Stimulated activated CD8-positive, alpha-beta memory T cell treated with anti-CD3 and anti-CD28 coated beads, Interleukin-4, amount 100 ng/mL, for 24 hours (primary cell): ENCODE data around the gene GRK6.

Experiments
- DNase-seq: peaks from one replicate; pipeline ENCODE4 v3.0.0-alpha.2; 2020; ENCODE audit warnings: low read depth

The GRK6 gene

DNA sequence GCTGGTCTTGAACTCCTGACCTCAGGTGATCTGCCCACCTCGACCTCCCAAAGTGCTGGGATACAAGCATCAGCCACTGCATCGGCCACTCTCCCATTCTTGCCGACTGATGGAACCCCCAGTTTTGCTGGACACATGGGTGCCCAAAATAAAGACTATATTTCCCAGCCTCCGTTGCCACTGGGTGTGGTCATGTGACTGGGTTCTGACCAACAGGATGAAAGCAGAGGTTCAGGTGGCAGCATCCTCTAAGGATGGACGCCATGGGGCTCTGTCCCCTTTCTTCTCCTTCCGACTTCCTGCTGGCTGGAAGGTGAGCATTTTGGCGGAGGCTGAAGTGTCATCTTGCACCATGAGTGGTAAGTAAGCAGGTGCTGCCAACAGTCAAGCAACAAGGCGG is 60.7 kb downstream of the GRK6 start:
- DNase-seq, result no peak

DNA sequence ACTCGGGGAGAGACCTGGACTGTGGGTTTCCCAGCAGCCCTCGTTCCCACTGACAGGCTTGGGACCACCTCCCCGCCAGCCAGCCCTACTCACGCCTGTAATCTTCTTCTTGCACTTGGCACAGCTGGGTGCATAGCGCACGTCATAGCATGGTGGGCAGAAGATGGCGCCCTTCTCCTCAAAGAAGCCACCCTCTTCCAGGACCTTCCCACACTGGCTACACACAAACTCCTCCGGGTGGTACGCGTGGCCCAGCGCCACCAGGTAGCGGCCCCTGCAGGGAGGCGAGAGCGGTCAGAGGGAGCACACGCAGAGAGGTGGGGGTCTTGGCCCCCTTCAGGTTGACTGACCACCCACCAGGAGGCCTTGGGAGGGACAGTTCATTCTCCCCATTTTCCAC is 61.5 kb downstream of the GRK6 start:
- DNase-seq, result no peak

DNA sequence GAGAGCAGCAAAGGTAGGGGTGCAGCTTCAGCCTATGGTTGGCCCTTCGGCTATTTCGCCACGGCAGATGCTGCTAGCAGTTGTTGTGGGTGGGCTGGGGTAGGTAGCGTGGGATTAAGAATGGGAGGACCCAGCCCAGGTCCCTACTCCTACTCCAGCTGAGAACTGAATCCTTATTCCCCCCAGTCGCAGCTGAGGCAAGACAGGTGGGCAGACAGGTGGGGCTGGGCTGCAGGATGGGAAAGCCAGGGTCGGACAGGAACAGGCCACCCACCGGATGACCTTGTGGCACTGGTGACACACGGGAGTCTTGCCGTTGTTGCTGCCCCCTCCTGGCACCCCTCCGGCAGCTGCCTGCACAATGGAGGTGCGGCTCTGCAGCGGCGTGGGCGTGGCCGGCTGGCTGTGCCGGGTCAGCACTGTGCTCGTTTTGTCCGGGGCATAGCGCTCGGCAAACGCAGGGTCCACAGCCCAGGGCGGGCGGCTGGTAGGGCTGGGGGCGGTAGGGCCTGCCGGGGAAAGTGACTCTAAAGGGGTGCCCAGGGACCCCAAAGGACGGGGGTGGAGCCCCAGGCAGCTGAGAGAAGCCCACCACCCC is 62.7 kb downstream of the GRK6 start:
- DNase-seq, result no peak

DNA sequence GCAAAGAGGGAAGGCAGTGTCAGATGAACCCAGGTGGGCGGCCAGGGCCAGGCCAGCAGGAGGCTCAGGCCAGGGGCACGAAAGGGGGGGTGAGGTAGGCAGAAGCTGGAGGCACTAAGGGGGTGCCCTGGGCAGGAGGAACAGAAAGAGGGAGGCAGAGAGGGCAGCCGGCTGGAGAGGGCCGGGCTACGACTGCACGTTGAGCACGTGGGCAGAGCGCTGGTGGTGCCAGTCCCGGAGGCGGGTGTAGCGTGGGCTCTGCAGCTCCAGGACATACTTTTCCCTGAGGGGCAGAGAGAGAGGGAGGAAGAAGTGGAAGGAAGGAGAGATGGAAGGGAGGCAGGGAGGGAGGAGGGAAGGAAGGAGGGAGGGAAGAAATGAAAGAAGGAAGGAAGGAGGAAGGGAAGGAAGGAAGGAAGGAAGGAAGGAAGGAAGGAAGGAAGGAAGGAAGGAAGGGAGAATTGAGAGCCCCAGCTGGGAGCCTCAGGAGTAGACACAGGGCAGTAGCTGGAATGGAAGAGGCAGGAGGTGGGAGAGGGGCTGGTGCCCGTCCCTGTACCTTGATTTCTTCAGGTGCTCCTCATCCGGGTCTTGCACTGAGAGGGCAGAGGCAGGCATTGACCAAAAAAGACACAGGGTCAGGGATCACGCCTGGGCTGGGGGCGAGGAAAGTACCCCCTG is 64.0 kb downstream of the GRK6 start:
- DNase-seq, result no peak

DNA sequence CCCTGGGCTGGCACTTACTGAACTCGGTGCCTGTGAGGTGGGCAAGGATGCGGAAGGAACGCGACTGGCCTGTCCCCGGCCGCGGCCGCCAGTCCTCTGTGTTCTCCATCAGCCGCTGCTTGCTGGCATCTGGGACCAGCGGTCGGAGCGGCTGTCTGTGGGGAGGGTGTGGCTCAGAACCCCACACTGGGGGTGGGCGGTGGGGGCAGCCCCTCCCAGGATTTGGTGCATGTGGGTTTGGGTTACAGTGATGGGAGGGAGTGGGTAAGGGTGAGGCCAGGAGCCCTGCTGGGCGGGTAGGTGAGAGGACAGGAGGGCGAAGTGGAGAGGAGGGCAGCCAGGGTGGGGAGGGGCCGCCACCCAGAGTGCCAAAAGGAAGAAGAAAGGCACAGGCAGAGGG is 64.5 kb downstream of the GRK6 start:
- DNase-seq, result no peak

DNA sequence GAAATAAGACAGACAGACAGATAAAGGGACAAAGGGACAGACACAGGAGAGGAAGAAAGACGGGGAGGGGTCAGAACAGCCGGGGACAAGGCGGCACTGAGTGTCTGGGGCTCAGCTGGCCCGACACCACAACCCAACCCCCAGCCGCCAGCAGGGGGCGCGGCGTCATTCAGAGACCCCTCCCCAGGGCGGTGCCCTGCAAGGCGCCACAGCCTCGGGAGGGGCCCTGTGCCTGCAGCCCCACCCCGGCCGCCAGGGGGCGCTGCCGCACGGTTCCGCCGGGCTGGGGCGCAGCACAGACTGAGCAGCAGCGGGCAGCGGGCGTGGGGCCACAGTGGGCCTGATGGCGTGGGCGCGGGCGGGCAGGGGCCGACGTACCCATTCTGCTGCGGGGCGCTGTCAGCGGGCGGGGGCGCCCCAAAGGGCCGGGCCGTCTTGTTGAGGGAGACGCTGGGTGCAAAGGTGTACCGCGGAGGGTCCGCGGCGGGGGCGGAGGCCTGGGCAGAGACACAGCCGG is 65.0 kb downstream of the GRK6 start:
- DNase-seq, result no peak

DNA sequence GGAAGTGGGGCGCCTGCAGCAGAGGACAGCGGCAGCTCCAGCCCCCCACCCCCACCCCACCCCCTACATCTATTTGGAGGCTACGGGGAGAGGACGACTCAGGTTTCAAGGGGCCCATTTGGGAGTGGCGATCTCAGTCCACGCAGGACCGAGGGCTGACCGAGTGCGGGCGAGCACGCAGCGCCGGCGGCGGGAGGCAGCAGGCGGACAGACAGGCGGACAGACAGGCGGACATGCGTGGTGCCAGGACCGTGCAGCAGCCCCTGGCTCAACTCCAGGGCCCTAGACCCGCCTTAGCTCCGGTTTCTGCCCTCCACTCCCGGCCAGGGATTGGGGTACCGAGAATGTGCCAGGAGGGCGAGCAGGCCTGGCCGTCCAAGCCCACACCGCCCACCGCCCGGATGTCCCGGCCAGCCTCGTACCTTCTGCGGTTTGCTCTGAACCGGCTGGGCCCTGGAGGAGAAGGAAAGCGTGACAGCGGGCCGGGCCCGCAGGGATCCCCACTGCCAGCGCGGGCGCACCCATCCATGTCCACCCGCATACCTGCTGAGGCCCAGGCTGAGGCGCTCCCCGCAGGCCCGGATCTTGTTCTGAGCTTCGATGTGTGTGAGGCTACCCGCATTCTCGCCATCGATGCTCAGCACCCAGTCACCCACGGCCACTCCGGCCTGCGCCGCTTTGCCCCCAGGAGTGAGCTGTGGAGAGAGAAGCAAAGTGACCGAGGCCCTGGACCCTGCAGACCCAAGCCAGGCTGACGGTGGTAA is 65.7 kb downstream of the GRK6 start:
- no peak for DNase-seq
